ENCODE results near the gene TSKU.

DNA sequence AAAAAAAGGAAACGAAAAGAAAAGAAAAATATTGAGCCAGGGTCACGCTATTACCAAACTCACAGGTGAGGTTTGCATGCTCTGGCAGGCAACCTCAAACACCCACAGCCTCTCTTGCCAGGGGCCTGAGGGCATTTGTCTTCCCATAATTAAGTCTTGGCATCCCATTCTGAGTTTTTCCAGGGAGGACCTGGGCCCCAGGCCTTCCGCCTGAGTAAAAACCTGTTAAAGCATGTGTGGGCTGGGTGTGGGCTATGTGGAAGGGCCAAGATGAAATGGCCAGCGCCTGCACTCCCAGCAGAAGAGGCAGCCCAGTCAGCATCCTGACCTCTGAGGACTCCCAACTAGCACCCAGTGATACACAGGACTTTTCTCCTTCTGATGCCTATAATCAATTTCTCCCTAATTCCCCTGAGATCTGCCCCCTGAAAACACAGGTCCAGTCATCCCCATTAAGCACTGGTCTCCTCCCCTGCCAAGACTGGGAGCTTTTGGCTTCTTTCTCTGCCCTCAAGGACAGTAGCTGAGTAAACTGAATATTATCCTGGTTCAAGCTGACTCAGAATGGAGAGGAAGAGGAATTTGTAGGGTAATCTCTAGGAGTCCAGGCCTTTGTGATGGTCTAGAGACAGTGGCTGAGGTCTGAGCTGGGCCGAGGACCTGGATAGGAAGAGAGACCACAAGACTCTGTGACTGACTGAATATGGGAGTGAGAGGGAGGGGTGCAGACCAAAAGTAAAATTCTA, 42.0 kb downstream of the TSKU start:
- no peak for TF ChIP-seq POLR2AphosphoS5 (IDR thresholded peaks at IDR 0.05; ENCODE audit: low read depth)
- TF ChIP-seq, protein P1, sequence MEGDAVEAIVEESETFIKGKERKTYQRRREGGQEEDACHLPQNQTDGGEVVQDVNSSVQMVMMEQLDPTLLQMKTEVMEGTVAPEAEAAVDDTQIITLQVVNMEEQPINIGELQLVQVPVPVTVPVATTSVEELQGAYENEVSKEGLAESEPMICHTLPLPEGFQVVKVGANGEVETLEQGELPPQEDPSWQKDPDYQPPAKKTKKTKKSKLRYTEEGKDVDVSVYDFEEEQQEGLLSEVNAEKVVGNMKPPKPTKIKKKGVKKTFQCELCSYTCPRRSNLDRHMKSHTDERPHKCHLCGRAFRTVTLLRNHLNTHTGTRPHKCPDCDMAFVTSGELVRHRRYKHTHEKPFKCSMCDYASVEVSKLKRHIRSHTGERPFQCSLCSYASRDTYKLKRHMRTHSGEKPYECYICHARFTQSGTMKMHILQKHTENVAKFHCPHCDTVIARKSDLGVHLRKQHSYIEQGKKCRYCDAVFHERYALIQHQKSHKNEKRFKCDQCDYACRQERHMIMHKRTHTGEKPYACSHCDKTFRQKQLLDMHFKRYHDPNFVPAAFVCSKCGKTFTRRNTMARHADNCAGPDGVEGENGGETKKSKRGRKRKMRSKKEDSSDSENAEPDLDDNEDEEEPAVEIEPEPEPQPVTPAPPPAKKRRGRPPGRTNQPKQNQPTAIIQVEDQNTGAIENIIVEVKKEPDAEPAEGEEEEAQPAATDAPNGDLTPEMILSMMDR (conservative IDR thresholded peaks at IDR 0.05; ENCODE audit: low read depth in 2 of 2): no peak
- TF ChIP-seq, protein P2, sequence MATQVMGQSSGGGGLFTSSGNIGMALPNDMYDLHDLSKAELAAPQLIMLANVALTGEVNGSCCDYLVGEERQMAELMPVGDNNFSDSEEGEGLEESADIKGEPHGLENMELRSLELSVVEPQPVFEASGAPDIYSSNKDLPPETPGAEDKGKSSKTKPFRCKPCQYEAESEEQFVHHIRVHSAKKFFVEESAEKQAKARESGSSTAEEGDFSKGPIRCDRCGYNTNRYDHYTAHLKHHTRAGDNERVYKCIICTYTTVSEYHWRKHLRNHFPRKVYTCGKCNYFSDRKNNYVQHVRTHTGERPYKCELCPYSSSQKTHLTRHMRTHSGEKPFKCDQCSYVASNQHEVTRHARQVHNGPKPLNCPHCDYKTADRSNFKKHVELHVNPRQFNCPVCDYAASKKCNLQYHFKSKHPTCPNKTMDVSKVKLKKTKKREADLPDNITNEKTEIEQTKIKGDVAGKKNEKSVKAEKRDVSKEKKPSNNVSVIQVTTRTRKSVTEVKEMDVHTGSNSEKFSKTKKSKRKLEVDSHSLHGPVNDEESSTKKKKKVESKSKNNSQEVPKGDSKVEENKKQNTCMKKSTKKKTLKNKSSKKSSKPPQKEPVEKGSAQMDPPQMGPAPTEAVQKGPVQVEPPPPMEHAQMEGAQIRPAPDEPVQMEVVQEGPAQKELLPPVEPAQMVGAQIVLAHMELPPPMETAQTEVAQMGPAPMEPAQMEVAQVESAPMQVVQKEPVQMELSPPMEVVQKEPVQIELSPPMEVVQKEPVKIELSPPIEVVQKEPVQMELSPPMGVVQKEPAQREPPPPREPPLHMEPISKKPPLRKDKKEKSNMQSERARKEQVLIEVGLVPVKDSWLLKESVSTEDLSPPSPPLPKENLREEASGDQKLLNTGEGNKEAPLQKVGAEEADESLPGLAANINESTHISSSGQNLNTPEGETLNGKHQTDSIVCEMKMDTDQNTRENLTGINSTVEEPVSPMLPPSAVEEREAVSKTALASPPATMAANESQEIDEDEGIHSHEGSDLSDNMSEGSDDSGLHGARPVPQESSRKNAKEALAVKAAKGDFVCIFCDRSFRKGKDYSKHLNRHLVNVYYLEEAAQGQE (IDR thresholded peaks at IDR 0.05; ENCODE audit: unreplicated experiment): no peak

All from GM23338 (cell line).